Subcutaneous adipose tissue (tissue), 4 donors: ENCODE data around the gene LIPT2. TPM values are rescaled to one million over a fixed set of nuclear protein-coding genes. Genes with fewer than 3 reads are reported as not detected.

Experiments used
- total RNA-seq, 4 donors: library from RNA; depleted of rRNA; stranded (reverse); fragments of >200 nt; gene quantifications; one replicate each; pipeline ENCODE4 v1.1.0, GENCODE V29; 2016
- TF ChIP-seq, protein P1 (sequence below): fragments of 450-650 bp; IDR thresholded peaks from one replicate; pipeline ENCODE4 v1.5.1; 2016; ENCODE audit warnings: low read depth, mild to moderate bottlenecking, control low read depth, antibody characterized with exemption, moderate library complexity

Gene LIPT2
- total RNA-seq, 4 donors from 2014 or later = 2.1 to 9.4 (median 3.3) TPM

- TF ChIP-seq, protein P1, sequence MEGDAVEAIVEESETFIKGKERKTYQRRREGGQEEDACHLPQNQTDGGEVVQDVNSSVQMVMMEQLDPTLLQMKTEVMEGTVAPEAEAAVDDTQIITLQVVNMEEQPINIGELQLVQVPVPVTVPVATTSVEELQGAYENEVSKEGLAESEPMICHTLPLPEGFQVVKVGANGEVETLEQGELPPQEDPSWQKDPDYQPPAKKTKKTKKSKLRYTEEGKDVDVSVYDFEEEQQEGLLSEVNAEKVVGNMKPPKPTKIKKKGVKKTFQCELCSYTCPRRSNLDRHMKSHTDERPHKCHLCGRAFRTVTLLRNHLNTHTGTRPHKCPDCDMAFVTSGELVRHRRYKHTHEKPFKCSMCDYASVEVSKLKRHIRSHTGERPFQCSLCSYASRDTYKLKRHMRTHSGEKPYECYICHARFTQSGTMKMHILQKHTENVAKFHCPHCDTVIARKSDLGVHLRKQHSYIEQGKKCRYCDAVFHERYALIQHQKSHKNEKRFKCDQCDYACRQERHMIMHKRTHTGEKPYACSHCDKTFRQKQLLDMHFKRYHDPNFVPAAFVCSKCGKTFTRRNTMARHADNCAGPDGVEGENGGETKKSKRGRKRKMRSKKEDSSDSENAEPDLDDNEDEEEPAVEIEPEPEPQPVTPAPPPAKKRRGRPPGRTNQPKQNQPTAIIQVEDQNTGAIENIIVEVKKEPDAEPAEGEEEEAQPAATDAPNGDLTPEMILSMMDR = no peak
Observed at GRCh38 chr11:74476536-74476935, 17.0 kb downstream of the LIPT2 start.

DNA sequence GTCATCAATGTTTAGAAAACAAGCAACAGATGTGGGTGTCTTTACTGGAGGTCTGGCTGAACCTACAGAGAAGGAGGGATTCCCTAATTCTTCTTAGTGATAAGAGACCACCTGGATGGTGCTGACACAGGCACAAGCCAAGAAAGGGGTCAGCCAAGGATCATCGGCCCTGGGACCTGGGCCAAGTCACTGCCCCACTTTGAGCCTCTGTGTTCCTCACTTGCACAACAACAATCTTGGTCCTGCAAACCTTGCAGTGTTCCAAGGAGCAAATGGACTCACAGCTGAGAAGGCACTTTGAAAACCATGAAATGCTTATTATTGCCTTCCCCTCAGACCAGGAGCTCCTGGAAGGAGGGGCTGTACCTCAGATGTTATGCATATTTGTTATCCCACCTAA lies 19.2 kb downstream of the LIPT2 start:
- TF ChIP-seq, protein P1 = no peak

- TF ChIP-seq, protein P1 = no peak
Observed at GRCh38 chr11:74473382-74474173, 19.9 kb downstream of the LIPT2 start.

DNA sequence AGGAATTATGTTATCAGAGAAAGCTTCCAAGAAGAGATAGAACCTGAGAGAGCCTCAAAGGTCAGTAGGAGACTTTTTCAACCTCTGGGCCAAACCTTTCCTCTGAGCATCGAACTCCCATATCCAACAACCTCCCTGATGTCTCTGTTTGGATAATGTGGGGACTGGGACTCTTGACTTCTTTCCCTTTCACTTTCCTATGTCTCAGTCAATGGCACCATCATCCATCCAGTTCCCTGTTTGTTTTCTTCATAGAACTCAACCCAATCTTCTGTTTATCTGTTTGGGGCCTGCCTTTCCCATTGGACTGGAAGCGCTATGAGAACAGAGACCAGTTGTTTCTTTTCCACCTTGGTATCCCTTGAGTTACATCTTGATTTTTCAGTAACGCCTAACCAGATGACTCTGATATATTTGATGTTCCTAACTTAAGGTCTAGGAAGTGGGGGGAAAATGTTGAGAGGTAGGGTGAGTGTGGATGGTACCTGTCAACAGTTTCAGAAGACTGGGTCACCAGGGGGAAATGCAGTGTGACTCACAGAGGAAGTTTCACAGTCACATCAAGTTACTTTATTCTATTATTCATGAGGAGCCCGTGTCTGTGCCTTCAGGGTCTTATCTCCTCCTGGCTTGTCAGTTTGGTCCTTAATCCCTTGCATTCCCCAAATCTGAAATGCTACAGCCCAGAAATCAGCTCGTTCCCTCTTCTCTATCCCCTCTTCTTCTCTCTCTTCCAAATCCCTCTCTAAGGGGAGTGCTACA lies 21.7 kb downstream of the LIPT2 start:
- TF ChIP-seq, protein P1 = no peak

- TF ChIP-seq, protein P1 = no peak
Observed at GRCh38 chr11:74471037-74471436, 22.5 kb downstream of the LIPT2 start.

DNA sequence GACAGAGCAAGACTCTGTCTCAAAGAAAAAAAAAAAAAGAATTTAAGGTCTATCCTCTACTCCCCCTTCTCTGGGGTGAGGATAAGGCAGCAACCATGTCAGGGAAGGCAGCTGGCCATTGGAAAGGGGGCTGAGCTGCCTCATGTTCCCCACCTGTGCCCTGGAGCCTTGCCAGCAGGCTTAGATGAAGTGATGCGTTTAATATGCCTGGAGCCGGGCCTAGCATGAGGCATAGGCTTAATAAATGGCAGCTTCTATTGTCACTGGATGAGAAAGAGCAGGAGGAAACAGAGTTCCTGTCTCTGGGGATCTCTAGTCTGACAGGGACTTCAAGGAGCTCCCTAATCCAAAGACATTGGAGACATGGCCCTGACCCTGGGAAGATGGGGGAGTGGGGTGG lies 23.0 kb downstream of the LIPT2 start:
- TF ChIP-seq, protein P1 = no peak

DNA sequence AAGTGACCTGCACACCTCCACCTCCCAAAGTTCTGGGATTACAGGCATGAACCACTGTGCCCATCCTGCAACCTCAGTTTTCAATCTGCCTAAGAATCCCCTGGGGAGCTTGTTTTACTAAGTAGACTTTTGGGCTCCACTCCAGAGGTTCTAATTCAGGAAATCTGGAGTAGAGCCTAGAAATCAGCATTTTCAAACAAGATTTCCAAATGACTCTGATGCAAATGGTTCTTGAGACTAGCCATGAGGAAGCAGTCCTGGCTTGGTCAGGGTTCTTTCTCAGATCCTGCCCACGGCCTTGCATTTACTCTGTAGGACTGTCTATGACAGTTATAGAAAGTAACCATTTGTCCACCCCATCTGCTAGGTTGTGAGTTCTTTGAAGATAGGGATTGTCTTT lies 24.6 kb downstream of the LIPT2 start:
- TF ChIP-seq, protein P1 = no peak
